B cell (primary cell): Measurements from ENCODE around the gene ANAPC15. TPM values are rescaled to one million over a fixed set of nuclear protein-coding genes. Genes with fewer than 3 reads are reported as not detected.

Experiments
- ATAC-seq: fragments of 200-7000 bp; cut with Tn5 transposase; one replicate; pipeline ENCODE4 v1.10.0; 2021; ENCODE audit warnings: low read depth, mild to moderate bottlenecking, moderate number of reproducible peaks, moderate library complexity
- CTCF ChIA-PET: fragments of 350-600 bp; sonication (Branson Sonifier 250); formaldehyde crosslinking; loops from one replicate; lab custom pipeline; 2021; ENCODE audit warnings: antibody characterized with exemption, inconsistent platforms; lab: Charles Lee
- POLR2A ChIA-PET: fragments of 350-600 bp; sonication (Branson Sonifier 250); formaldehyde crosslinking; loops from one replicate; lab custom pipeline; 2021; ENCODE audit warnings: antibody characterized with exemption; lab: Charles Lee
- DNase-seq: peaks from one replicate; pipeline ENCODE4 v3.0.0; 2013
- H2AFZ ChIP-seq: 2 replicates; pipeline ENCODE4 v1.6.1; 2012; ENCODE audit warnings: mild to moderate bottlenecking, low read depth, low read length; ENCODE audit not compliant: insufficient read depth, poor library complexity, severe bottlenecking
- H3K27ac ChIP-seq, 2 donors: 1 replicate in 1 of 2; 2 replicates in 1 of 2; pipeline ENCODE4 v1.5.1; 2012 to 2013; ENCODE audit warnings: low read length in 2 of 2, mild to moderate bottlenecking in 2 of 2, moderate library complexity in 1 of 2
- H3K27me3 ChIP-seq, 4 experiments: fragments of 200-600 bp in 1 of 4; sonication (generic) in 1 of 4; replicated peaks in 1 of 4; 1 replicate in 2 of 4; 2 replicates in 2 of 4; pipeline versions ENCODE4 v1.6.1 to v1.7.0; 2013 to 2016; ENCODE audit warnings: low read length in 3 of 4, mild to moderate bottlenecking in 2 of 4, mixed read lengths in 1 of 4, moderate library complexity in 1 of 4; ENCODE audit not compliant: insufficient read depth in 4 of 4, control insufficient read depth in 3 of 4; ENCODE audit errors: control extremely low read depth in 1 of 4
- H3K36me3 ChIP-seq, 2 experiments: replicated peaks in 1 of 2; 1 replicate in 1 of 2; 2 replicates in 1 of 2; pipeline versions ENCODE4 v1.6.1 to v1.7.1; 2013; ENCODE audit warnings: low read length in 1 of 2; ENCODE audit not compliant: insufficient read depth in 2 of 2, control insufficient read depth in 1 of 2; ENCODE audit errors: control extremely low read depth in 1 of 2, extremely low read depth in 1 of 2
- H3K4me1 ChIP-seq, 2 donors: fragments of 200-600 bp in 1 of 2; sonication (generic) in 1 of 2; 1 replicate in 1 of 2; 2 replicates in 1 of 2; pipeline versions ENCODE4 v1.5.1 to v1.6.1; 2013 to 2017; ENCODE audit warnings: low read length in 2 of 2; ENCODE audit not compliant: control insufficient read depth in 2 of 2, insufficient read depth in 2 of 2
- H3K4me2 ChIP-seq: replicated peaks from 2 replicates; pipeline ENCODE3; 2012; ENCODE audit warnings: mild to moderate bottlenecking, low read depth, low read length; ENCODE audit not compliant: poor library complexity, severe bottlenecking
- H3K4me3 ChIP-seq, 5 experiments: fragments of 200-600 bp in 1 of 5; sonication (generic) in 1 of 5; 1 replicate in 3 of 5; 2 replicates in 2 of 5; pipeline versions ENCODE4 v1.5.1 to v1.7.0; 2011 to 2016; ENCODE audit warnings: low read length in 4 of 5, mild to moderate bottlenecking in 4 of 5, low read depth in 2 of 5, control low read depth in 1 of 5, moderate library complexity in 1 of 5; ENCODE audit not compliant: insufficient read depth in 1 of 5; ENCODE audit errors: control extremely low read depth in 1 of 5, extremely low read depth in 1 of 5
- H3K79me2 ChIP-seq: fragments of 200-600 bp; sonication (generic); one replicate; pipeline ENCODE4 v1.6.0; 2016; ENCODE audit warnings: low read length; ENCODE audit not compliant: control insufficient read depth, insufficient read depth
- H3K9ac ChIP-seq: fragments of 200-600 bp; sonication (generic); 2 replicates; pipeline ENCODE4 v1.6.1; 2017; ENCODE audit warnings: mild to moderate bottlenecking, low read length, moderate library complexity
- H3K9me3 ChIP-seq, 3 donors: one replicate each; pipeline versions ENCODE4 v1.6.1 to v1.7.1; 2013; ENCODE audit warnings: low read length in 2 of 3; ENCODE audit not compliant: control insufficient read depth in 2 of 3, insufficient read depth in 1 of 3; ENCODE audit errors: control extremely low read depth in 1 of 3
- H4K20me1 ChIP-seq: 2 replicates; pipeline ENCODE4 v1.6.0; 2012; ENCODE audit warnings: mild to moderate bottlenecking, low read length; ENCODE audit not compliant: insufficient read depth, control insufficient read depth, poor library complexity, severe bottlenecking
- H3K27ac Mint-ChIP-seq: one replicate; pipeline ENCODE4 v1.8.0; 2021; ENCODE audit warnings: mixed read lengths
- H3K27me3 Mint-ChIP-seq: one replicate; pipeline ENCODE4 v1.8.0; 2021; ENCODE audit warnings: mixed read lengths
- H3K4me1 Mint-ChIP-seq: one replicate; pipeline ENCODE4 v1.8.0; 2021; ENCODE audit warnings: mixed read lengths
- H3K4me3 Mint-ChIP-seq: one replicate; pipeline ENCODE4 v1.8.0; 2021; ENCODE audit warnings: mixed read lengths
- H3K9me3 Mint-ChIP-seq: one replicate; pipeline ENCODE4 v1.8.0; 2022; ENCODE audit warnings: mixed read lengths; ENCODE audit not compliant: insufficient read depth
- CTCF ChIP-seq: fragments of 200-600 bp; IDR thresholded peaks from one replicate; pipeline ENCODE4 v1.8.0; 2022; ENCODE audit warnings: antibody characterized with exemption, mild to moderate bottlenecking
- EZH2 ChIP-seq: IDR thresholded peaks from 2 replicates; pipeline ENCODE4 v1.6.1; 2012; ENCODE audit warnings: borderline replicate concordance, low read depth, mild to moderate bottlenecking, moderate library complexity, low read length; ENCODE audit not compliant: insufficient read depth, poor library complexity, severe bottlenecking
- WGBS: methylation state at CpG from one replicate; pipeline ENCODE4 v1.1.5; 2013; ENCODE audit warnings: missing lambda C conversion rate; ENCODE audit not compliant: insufficient coverage; 5-methylcytosine and 5-hydroxymethylcytosine counted together
- intact Hi-C: fragments of 100-400 bp; cut with micrococcal nuclease; formaldehyde crosslinking; loops from one replicate; pipeline ENCODE4 v1.10.0; 2022
- polyA plus RNA-seq: library from polyadenylated mRNA; depleted of rRNA; stranded (reverse); fragments of >200 nt; gene quantifications from 2 replicates; pipeline ENCODE4 v1.2.3, GENCODE V29; 2012
- total RNA-seq, 2 donors: library from RNA; stranded (reverse); fragments of 120-200 nt in 1 of 2; gene quantifications; 1 replicate in 1 of 2; 2 replicates in 1 of 2; pipeline versions ENCODE4 v1.2.3 to v1.2.4, GENCODE V29; 2013 to 2022

ANAPC15 gene
- total and polyA plus RNA-seq, 2 donors (not counting 1 experiment from before 2014, with no cell fraction given) = 27.1 to 27.7 TPM

GRCh38 chr11:72141066-72141465, 28.6 kb upstream of the ANAPC15 start:
- intact Hi-C loops = loop anchor here (5.0 kb wide), 1 partner anchor 39 kb away; the partner anchor contains the start of gene LAMTOR1
- Mint-ChIP-seq H3K27ac (no peak overlapping the region), H3K9me3 (no peaks in the 10 kb centered on the region), H3K4me3 (no peak overlapping the region), H3K4me1 (no peaks in the 10 kb centered on the region), H3K27me3 (peaks cover 19% of the 10 kb centered on the region)
- Histone ChIP-seq H3K4me3 (no peak overlapping the region), H3K9ac (no peak overlapping the region), H2AFZ (no peak overlapping the region), H3K4me1 (no peaks in the 10 kb centered on the region), H3K27ac (no peak overlapping the region), H4K20me1 (no peaks in the 10 kb centered on the region), H3K4me2 (no peak overlapping the region), H3K9me3 (no peaks in the 10 kb centered on the region), H3K79me2 (no peaks in the 10 kb centered on the region), H3K27me3 (peaks cover 0 to 3% (median 0%) of the 10 kb centered on the region in 4 experiments), H3K36me3 (no peaks in the 10 kb centered on the region)
- CTCF ChIA-PET = interaction anchor here (1.0 to 4.1 kb wide), 2 partner anchors 116 to 306 kb away, joined by 3 to 28 read pairs; no protein-coding TSS in a partner anchor
- no peak for TF ChIP-seq EZH2
- TF ChIP-seq CTCF = no peak
- POLR2A ChIA-PET = interaction anchor here (0.7 kb wide), 1 partner anchor 38 kb away, joined by 7 read pairs; no protein-coding TSS in a partner anchor
- DNase-seq (no peak), ATAC-seq (no peak)
- WGBS = no CpG with 5 or more reads among the region's 3 CpGs

GRCh38 chr11:72140661-72141060, 28.2 kb upstream of the ANAPC15 start:
- no peak overlapping the region for H3K4me3 ChIP-seq
- no peaks in the 10 kb centered on the region for H3K9me3 ChIP-seq
- CTCF ChIA-PET = interaction anchor here (1.0 to 4.1 kb wide), 2 partner anchors 115 to 306 kb away, joined by 3 to 28 read pairs; no protein-coding TSS in a partner anchor
- no peaks in the 10 kb centered on the region for H3K36me3 ChIP-seq
- no peak overlapping the region for H3K9ac ChIP-seq
- POLR2A ChIA-PET = interaction anchor here (0.7 kb wide), 1 partner anchor 39 kb away, joined by 7 read pairs; no protein-coding TSS in a partner anchor
- H3K27ac Mint-ChIP-seq = no peak overlapping the region
- ATAC-seq = no peak
- no peak for DNase-seq
- H3K4me1 ChIP-seq = no peaks in the 10 kb centered on the region
- no peak overlapping the region for H2AFZ ChIP-seq
- intact Hi-C loops = loop anchor here (5.0 kb wide), 1 partner anchor 38 kb away; the partner anchor contains the start of gene LAMTOR1
- no peak for TF ChIP-seq EZH2
- no peak for TF ChIP-seq CTCF
- no peaks in the 10 kb centered on the region for H3K4me1 Mint-ChIP-seq
- H3K27me3 ChIP-seq = peaks cover 0 to 3% (median 0%) of the 10 kb centered on the region in 4 experiments
- H3K4me2 ChIP-seq = no peak overlapping the region
- no peak overlapping the region for H3K4me3 Mint-ChIP-seq
- no CpG with 5 or more reads among the region's 2 CpGs for WGBS
- H3K27ac ChIP-seq = no peak overlapping the region
- no peaks in the 10 kb centered on the region for H3K9me3 Mint-ChIP-seq
- H3K27me3 Mint-ChIP-seq = peaks cover 19% of the 10 kb centered on the region
- H4K20me1 ChIP-seq = no peaks in the 10 kb centered on the region
- no peaks in the 10 kb centered on the region for H3K79me2 ChIP-seq
